NCI-H1048 (cell line): ENCODE measurements around the gene A2M.

Source experiments
- DNase-seq: peaks from one replicate; lab custom pipeline; 2025; lab: John Stamatoyannopoulos, UW

Gene A2M

DNA sequence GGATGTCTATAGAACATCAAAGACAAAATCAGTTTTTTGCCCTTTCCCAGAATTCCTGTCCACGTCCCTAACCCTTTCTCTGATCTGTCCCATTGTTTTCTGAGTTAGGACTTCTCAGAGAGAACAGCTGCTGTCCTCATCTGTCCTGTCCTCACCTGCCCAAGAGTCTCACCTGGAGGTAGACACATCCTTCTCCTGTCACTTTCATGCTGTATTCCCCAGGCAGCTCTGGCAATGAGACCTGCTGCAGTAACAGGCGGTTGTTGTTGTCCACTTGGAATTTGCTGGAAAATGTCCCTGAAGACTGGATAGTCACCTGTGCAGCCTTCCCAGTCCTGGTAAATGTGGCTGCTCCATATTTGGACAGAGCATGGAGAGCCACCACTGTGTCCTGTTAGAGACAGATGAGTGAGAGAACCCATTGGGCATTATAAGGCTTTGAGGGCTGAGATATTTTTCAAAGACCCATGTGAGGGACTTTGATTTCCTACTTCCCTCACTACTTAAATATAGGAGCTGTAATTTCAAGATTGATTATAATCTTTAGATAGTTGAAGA lies 43.2 kb downstream of the A2M start:
- DNase-seq, result no peak

- DNase-seq, result no peak
Observed at GRCh38 chr12:9071969-9072368, 43.8 kb downstream of the A2M start.

DNA sequence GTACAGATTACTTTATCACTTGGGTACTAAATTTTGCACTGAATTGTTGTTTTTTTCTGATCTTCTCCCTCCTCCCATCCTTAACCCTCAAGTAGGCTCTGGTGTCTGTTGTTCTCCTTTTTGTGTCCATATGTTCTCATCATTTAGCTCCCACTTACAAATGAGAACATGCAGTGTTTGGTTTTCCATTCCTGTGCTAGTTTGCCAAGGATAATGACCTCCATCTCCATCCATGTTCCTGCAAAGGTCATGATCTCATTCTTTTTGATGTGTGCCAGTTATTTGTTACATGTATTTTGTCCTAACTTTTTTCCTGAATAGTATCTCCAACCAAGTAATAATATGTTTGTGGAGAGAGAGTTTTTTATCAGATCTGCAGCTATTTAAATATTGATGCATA lies 44.2 kb downstream of the A2M start:
- DNase-seq, result no peak

DNA sequence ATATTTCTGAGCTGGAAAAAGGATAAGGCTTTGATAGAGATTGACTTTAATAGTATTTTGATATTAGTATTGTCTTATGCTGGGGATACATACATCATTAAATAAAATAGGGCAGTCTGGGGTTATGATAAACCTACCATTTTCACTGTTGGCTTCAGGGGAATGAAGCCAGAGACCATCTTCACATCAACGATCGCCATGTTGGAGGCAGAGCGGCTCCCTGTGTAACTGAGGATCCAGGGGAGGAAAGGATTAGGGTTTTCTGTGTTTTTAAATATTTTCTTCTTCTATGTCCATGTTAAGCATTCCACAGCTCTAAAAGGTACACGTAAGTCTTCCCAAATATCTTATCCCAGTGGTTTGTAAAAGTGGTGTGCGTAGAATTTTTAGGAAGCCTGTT lies 45.4 kb downstream of the A2M start:
- no peak for DNase-seq

DNA sequence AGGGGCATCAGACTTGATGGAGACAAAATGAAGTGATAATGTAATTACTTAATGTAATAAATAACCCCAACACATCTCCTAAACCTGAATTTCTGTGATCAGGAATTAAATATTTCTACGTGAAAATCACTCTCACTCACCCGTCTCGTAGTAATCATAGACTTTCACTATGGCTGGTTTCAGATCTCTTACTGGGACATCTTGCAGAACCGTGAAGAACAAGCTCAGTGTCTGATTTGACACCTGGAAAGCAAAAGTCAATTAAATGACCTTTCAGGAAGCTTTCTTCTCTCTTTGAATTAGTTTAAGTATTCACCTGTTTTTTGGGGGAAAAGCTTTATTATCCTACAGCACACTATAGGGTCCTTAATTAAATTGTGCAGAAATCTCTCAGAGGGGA lies 47.1 kb downstream of the A2M start:
- DNase-seq, result no peak

DNA sequence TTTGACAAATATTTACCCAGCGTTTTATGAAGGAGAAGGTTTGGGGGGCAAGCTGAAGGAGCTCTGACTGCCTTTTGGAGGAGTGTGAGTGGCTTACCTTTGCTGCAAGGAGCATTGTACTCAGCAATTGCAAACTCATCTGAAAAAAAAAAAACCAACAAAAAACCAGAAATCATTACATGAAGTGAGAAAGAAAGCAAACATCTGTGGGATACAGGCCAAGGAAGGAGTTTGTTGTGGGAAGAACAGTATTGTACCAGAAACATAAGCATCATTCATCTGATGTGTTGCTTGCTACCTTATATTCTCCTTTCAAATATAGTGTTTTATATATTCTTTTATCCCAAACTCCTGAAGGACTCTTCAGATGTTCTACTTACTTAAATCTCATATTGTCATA lies 47.6 kb downstream of the A2M start:
- no peak for DNase-seq

GRCh38 chr12:9066755-9067423 lies 48.8 kb downstream of the A2M start:
- DNase-seq, result no peak

GRCh38 chr12:9066183-9066623 lies 49.5 kb downstream of the A2M start:
- no peak for DNase-seq

DNA sequence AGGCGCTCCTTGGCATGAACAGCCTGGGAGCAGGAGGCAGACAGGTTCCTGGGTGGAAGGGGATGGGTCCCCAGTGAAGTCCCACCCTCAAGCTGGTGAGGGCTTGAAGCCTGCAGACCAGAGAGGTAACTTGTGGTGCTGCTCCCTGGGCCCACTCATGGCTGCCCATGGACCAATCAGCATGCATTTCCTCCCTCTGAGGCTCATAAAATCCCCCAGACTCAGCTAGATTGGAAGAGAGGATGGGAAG lies 50.2 kb downstream of the A2M start:
- DNase-seq, result no peak

GRCh38 chr12:9064815-9065606 lies 50.7 kb downstream of the A2M start:
- DNase-seq, result peak; percentile 51

- DNase-seq, result no peak
Observed at GRCh38 chr12:9064201-9064814, 51.4 kb downstream of the A2M start.

DNA sequence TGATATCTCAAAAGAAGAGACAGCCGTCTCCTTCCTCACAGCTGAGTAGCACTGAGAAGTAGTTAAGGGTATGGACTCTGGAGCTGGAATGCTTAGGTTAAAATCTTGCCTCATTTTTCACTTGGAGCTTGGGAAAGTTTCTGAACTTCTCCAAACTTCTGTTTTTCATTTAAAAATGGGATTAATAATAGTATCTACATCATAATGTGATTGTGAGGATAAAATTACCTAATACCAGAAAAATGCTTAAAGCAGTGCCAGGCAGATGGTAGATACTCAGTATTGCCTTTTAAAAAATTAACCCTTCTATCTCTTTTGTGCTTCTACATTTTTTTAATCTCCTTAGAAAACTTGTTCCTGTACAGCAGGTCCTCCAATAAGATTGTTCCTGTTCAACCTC lies 63.1 kb downstream of the A2M start:
- DNase-seq, result no peak

GRCh38 chr12:9051158-9051550 lies 64.6 kb downstream of the A2M start:
- DNase-seq, result no peak

DNA sequence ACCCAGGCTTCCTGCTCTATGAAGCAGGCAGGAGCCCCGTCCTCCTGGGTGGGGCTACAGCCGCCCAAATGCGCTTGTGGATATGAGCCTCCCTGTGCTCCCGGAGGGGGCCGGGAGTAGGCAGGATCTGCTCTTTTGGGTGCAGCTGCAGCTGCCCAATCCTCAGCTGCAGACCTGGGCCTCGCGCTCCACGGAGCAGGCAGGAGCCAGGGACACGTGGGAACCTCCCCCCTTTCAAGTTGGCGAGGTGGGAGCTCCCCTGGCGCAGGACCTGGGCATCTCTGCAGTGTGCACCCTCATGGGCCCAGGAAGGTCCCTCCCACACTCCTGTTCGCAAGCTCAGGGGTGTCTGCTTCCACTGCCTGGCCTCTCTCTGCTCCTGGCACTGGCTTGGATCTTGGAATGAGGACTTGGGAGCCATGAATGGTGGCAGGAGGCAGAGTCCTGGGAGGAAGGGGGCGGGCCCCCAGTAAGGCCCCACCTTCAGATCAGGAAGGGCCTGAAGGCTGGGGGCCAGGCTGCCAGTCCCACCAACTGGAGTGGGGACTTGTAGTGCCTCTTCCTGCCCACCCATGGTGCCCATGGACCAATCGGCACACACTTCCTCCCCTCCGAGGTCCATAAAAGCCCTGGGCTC lies 65.1 kb downstream of the A2M start:
- DNase-seq, result no peak

- no peak for DNase-seq
Observed at GRCh38 chr12:9049520-9050133, 66.1 kb downstream of the A2M start.

- no peak for DNase-seq
Observed at GRCh38 chr12:9048930-9049329, 66.8 kb downstream of the A2M start.

- DNase-seq, result no peak
Observed at GRCh38 chr12:9047105-9047504, 68.6 kb downstream of the A2M start.

GRCh38 chr12:9043766-9044165 lies 72.0 kb downstream of the A2M start:
- no peak for DNase-seq

DNA sequence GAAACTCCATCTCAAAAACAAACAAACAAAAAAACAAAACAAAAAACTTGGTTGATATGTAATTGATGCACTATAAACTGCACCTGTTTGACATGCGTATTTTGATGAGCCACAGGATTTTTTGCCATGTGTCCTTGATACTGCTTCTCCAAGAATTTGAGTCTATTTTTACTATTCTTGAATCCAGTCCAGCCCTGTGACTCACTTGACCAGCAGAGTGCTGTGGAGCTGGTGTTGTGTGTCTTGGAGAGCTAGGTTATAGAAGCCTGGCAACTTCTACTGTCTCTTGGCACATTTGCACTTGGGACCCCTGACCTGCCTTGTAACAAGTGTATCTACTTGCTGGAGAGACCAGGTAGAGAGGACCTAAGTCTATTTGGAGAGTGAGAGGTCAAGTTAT lies 74.4 kb downstream of the A2M start:
- no peak for DNase-seq

- no peak for DNase-seq
Observed at GRCh38 chr12:9040484-9041186, 75.1 kb downstream of the A2M start.

DNA sequence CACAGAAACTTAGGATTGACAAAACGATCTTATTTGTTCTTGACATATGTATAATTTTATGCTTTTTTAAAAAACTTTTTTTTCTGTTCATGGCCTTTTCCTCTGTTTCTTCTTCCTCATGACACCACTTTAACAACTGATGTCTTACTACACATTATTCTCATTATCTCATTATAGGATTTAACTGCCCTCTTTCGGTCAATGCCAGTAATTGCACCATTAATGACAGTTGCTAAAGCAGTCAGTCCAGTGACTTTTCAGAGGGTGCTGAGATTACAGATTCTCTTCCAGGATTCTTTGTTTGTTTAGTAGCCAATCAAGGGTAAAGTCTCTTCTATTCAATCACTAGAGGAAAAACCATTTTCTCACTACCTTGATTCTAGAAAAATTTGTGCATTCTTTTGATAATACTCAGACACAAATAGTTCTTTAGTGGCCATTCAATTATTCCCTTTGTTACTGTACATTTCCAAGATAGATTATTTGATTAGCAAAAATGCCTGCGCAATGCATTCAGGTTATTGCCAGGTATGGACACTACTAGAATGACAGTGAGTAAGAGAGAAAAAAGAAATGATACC lies 76.2 kb downstream of the A2M start:
- DNase-seq, result peak; percentile 52
